ENCODE data around the gene MYO3B. TPM values are rescaled to one million over a fixed set of nuclear protein-coding genes. Genes with fewer than 3 reads are reported as not detected.
A peak's percentile ranks its signal among the peaks of the same experiment; 100 is the strongest.

The MYO3B gene
- total and polyA plus RNA-seq, 2 donors (not counting 1 experiment from before 2014, with no cell fraction given), result not detected

DNA sequence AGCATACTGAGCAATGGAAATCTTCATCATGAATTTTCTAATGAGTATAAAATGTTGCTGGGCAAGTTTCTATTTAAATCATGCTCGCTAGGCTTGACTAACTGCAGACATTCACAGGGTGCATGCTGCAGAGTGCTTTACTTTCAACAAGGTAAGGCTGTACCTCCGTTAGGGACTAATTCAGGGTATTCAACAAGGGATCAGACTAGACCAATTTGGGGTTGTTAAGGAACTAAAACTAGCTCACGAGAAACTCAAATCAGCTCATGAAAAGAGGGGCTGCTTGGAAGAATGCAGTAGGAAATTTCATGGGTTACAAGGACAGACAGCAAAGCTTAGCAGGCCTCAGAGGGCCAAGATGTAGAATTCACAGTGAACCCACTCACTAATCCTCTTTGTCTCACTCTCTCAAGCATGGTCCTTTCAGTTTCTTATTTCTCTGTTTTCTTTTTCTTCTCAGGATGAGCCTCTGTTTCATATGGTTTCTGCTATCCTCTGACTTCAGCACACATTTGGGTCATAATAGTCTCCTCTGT lies 2.2 kb downstream of the MYO3B start:
- CTCF ChIA-PET, result no interaction called here
- no peak overlapping the region for H3K4me2 ChIP-seq (replicated peaks; ENCODE audit: low read depth, low read length, poor library complexity, severe bottlenecking)

DNA sequence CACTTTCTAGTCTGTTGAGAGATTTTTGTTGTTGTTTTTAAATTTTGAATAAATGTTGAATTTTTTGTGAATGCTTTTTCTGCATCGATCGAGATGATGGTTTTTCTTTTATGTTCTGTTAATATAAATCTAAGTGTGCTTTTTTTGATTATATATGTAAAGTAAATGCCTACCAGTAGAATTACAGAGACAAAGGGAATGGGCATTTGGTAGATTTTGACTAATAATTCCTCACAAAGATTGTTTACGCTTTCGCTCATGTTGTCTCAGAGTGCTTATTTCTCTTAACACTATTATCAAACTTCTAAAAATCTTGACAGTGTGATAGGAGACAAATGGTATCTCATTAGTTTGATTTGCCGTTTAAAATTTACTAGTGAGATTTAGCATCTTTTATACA lies 3.7 kb downstream of the MYO3B start:
- H3K27ac ChIP-seq (ENCODE audit: low read length in 2 of 2), result no peak overlapping the region

More for the DNA sequence above, 2.2 kb downstream of the MYO3B start:
- Histone ChIP-seq H3K36me3 (replicated peaks in 1 of 2; ENCODE audit: control extremely low read depth in 1 of 2, control insufficient read depth in 1 of 2, extremely low read depth in 1 of 2, insufficient read depth in 2 of 2, low read length in 1 of 2) (no peaks in the 10 kb centered on the region), H3K4me3 (ENCODE audit: control extremely low read depth in 1 of 5, extremely low read depth in 1 of 5, insufficient read depth in 1 of 5, low read depth in 2 of 5, low read length in 4 of 5) (no peak overlapping the region), H3K4me1 (ENCODE audit: control insufficient read depth in 2 of 2, insufficient read depth in 2 of 2, low read length in 2 of 2) (no peaks in the 10 kb centered on the region), H3K9ac (ENCODE audit: low read length) (no peak overlapping the region), H4K20me1 (ENCODE audit: control insufficient read depth, insufficient read depth, low read length, poor library complexity, severe bottlenecking) (no peaks in the 10 kb centered on the region), H3K27ac (ENCODE audit: low read length in 2 of 2) (no peak overlapping the region), H3K9me3 (ENCODE audit: control extremely low read depth in 1 of 3, control insufficient read depth in 2 of 3, insufficient read depth in 1 of 3, low read length in 2 of 3) (no peaks in the 10 kb centered on the region), H3K27me3 (replicated peaks in 1 of 4; ENCODE audit: control extremely low read depth in 1 of 4, control insufficient read depth in 3 of 4, insufficient read depth in 4 of 4, low read length in 3 of 4) (no peaks in the 10 kb centered on the region), H3K79me2 (ENCODE audit: control insufficient read depth, insufficient read depth, low read length) (no peaks in the 10 kb centered on the region), H2AFZ (ENCODE audit: insufficient read depth, low read depth, low read length, poor library complexity, severe bottlenecking) (peak overlapping the region; percentile 22)
- peaks cover 3% of the 10 kb centered on the region for H3K4me1 Mint-ChIP-seq
- H3K4me3 Mint-ChIP-seq, result no peak overlapping the region
- no peak for ATAC-seq (ENCODE audit: low read depth)
- POLR2A ChIA-PET, result no interaction called here
- no peaks in the 10 kb centered on the region for H3K27me3 Mint-ChIP-seq
- TF ChIP-seq EZH2 (IDR thresholded peaks at IDR 0.05; ENCODE audit: borderline replicate concordance, insufficient read depth, low read depth, low read length, poor library complexity, severe bottlenecking), result no peak
- TF ChIP-seq, protein P1, sequence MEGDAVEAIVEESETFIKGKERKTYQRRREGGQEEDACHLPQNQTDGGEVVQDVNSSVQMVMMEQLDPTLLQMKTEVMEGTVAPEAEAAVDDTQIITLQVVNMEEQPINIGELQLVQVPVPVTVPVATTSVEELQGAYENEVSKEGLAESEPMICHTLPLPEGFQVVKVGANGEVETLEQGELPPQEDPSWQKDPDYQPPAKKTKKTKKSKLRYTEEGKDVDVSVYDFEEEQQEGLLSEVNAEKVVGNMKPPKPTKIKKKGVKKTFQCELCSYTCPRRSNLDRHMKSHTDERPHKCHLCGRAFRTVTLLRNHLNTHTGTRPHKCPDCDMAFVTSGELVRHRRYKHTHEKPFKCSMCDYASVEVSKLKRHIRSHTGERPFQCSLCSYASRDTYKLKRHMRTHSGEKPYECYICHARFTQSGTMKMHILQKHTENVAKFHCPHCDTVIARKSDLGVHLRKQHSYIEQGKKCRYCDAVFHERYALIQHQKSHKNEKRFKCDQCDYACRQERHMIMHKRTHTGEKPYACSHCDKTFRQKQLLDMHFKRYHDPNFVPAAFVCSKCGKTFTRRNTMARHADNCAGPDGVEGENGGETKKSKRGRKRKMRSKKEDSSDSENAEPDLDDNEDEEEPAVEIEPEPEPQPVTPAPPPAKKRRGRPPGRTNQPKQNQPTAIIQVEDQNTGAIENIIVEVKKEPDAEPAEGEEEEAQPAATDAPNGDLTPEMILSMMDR (IDR thresholded peaks at IDR 0.05), result no peak
- H3K27ac Mint-ChIP-seq, result no peak overlapping the region
- H3K9me3 Mint-ChIP-seq (ENCODE audit: insufficient read depth), result no peaks in the 10 kb centered on the region
- intact Hi-C loops (cut with micrococcal nuclease), result no loop called here
- WGBS (ENCODE audit: insufficient coverage), result 78% methylated on average over 3 of the region's 3 CpGs
- DNase-seq, result no peak

More for the DNA sequence above, 3.7 kb downstream of the MYO3B start:
- Histone ChIP-seq H3K4me3 (ENCODE audit: control extremely low read depth in 1 of 5, extremely low read depth in 1 of 5, insufficient read depth in 1 of 5, low read depth in 2 of 5, low read length in 4 of 5) (no peak overlapping the region), H2AFZ (ENCODE audit: insufficient read depth, low read depth, low read length, poor library complexity, severe bottlenecking) (no peak overlapping the region), H3K4me1 (ENCODE audit: control insufficient read depth in 2 of 2, insufficient read depth in 2 of 2, low read length in 2 of 2) (no peaks in the 10 kb centered on the region), H3K79me2 (ENCODE audit: control insufficient read depth, insufficient read depth, low read length) (no peaks in the 10 kb centered on the region), H3K9ac (ENCODE audit: low read length) (no peak overlapping the region), H3K27me3 (replicated peaks in 1 of 4; ENCODE audit: control extremely low read depth in 1 of 4, control insufficient read depth in 3 of 4, insufficient read depth in 4 of 4, low read length in 3 of 4) (no peaks in the 10 kb centered on the region), H3K9me3 (ENCODE audit: control extremely low read depth in 1 of 3, control insufficient read depth in 2 of 3, insufficient read depth in 1 of 3, low read length in 2 of 3) (peaks cover 0 to 10% (median 0%) of the 10 kb centered on the region in 3 donors), H3K36me3 (replicated peaks in 1 of 2; ENCODE audit: control extremely low read depth in 1 of 2, control insufficient read depth in 1 of 2, extremely low read depth in 1 of 2, insufficient read depth in 2 of 2, low read length in 1 of 2) (no peaks in the 10 kb centered on the region), H4K20me1 (ENCODE audit: control insufficient read depth, insufficient read depth, low read length, poor library complexity, severe bottlenecking) (no peaks in the 10 kb centered on the region), H3K4me2 (replicated peaks; ENCODE audit: low read depth, low read length, poor library complexity, severe bottlenecking) (no peak overlapping the region)
- no peak overlapping the region for H3K4me3 Mint-ChIP-seq
- no CpG with 5 or more reads among the region's 5 CpGs for WGBS (ENCODE audit: insufficient coverage)
- TF ChIP-seq, protein P1 (IDR thresholded peaks at IDR 0.05), result no peak
- TF ChIP-seq EZH2 (IDR thresholded peaks at IDR 0.05; ENCODE audit: borderline replicate concordance, insufficient read depth, low read depth, low read length, poor library complexity, severe bottlenecking), result no peak
- peaks cover 3% of the 10 kb centered on the region for H3K4me1 Mint-ChIP-seq
- ChIA-PET POLR2A (no interaction called here), CTCF (no interaction called here)
- H3K9me3 Mint-ChIP-seq (ENCODE audit: insufficient read depth), result peaks cover 5% of the 10 kb centered on the region
- DNase-seq, result no peak
- no peak overlapping the region for H3K27ac Mint-ChIP-seq
- intact Hi-C loops (cut with micrococcal nuclease), result no loop called here
- no peaks in the 10 kb centered on the region for H3K27me3 Mint-ChIP-seq
- no peak for ATAC-seq (ENCODE audit: low read depth)

Measured in B cell (primary cell).